Loucy (cell line): Measurements from ENCODE around the gene CARD9.
"Not testable (repeated sequence)": the region's sequence is repeated elsewhere in the genome, so short reads cannot be mapped to it uniquely, and the experiment has no call there.

ENCODE experiments used
- H2AFZ ChIP-seq: fragments of 200-600 bp; sonication (generic); 2 replicates; pipeline ENCODE4 v1.6.0; 2016; ENCODE audit warnings: antibody characterized with exemption, mild to moderate bottlenecking, low read length, moderate library complexity
- H3F3A ChIP-seq: fragments of 200-600 bp; 2 replicates; pipeline ENCODE4 v1.6.0; 2016; ENCODE audit warnings: antibody characterized with exemption, low read depth, mild to moderate bottlenecking
- H3K27me3 ChIP-seq: fragments of 200-600 bp; sonication (generic); 2 replicates; pipeline ENCODE4 v1.6.1; 2014; ENCODE audit warnings: low read length, mild to moderate bottlenecking; ENCODE audit not compliant: insufficient read depth, poor library complexity, severe bottlenecking
- H3K36me3 ChIP-seq: fragments of 200-600 bp; sonication (generic); 2 replicates; pipeline ENCODE4 v1.6.1; 2016; ENCODE audit warnings: low read length; ENCODE audit not compliant: insufficient read depth
- H3K4me1 ChIP-seq: fragments of 200-600 bp; sonication (generic); 2 replicates; pipeline ENCODE4 v1.5.1; 2014; ENCODE audit warnings: low read length, mild to moderate bottlenecking; ENCODE audit not compliant: insufficient read depth, poor library complexity, severe bottlenecking
- H3K4me2 ChIP-seq: fragments of 200-600 bp; sonication (generic); 2 replicates; pipeline ENCODE4 v1.6.0; 2014; ENCODE audit warnings: antibody characterized with exemption, low read length, low read depth, mild to moderate bottlenecking; ENCODE audit not compliant: poor library complexity, severe bottlenecking
- H3K4me3 ChIP-seq: fragments of 200-600 bp; sonication (generic); 2 replicates; pipeline ENCODE4 v1.5.1; 2014; ENCODE audit warnings: low read length, mild to moderate bottlenecking, mixed read lengths; ENCODE audit not compliant: poor library complexity, severe bottlenecking
- H3K79me2 ChIP-seq: fragments of 200-600 bp; sonication (generic); 2 replicates; pipeline ENCODE4 v1.6.1; 2014; ENCODE audit warnings: low read length; ENCODE audit not compliant: insufficient read depth
- H3K9ac ChIP-seq: fragments of 200-600 bp; sonication (generic); 2 replicates; pipeline ENCODE4 v1.6.0; 2014; ENCODE audit warnings: mild to moderate bottlenecking, low read depth, low read length, moderate library complexity; ENCODE audit not compliant: poor library complexity, severe bottlenecking
- H3K9me2 ChIP-seq: fragments of 200-600 bp; sonication (generic); replicated peaks from 2 replicates; pipeline ENCODE4 v1.6.1; 2016; ENCODE audit warnings: low read depth, low read length, mixed read lengths
- H3K9me3 ChIP-seq: fragments of 200-600 bp; sonication (generic); 2 replicates; pipeline ENCODE4 v1.6.1; 2014; ENCODE audit warnings: mild to moderate bottlenecking, antibody characterized with exemption, low read length, low read depth; ENCODE audit not compliant: insufficient read depth
- H4K20me1 ChIP-seq: fragments of 200-600 bp; sonication (generic); 2 replicates; pipeline ENCODE4 v1.6.0; 2014; ENCODE audit warnings: antibody characterized with exemption, low read length, mild to moderate bottlenecking; ENCODE audit not compliant: insufficient read depth, poor library complexity, severe bottlenecking
- EZH2phosphoT487 ChIP-seq: fragments of 200-600 bp; IDR thresholded peaks from 2 replicates; pipeline ENCODE4 v1.6.1; 2018; ENCODE audit warnings: antibody characterized with exemption, mild to moderate bottlenecking, moderate library complexity, borderline replicate concordance
- TF ChIP-seq, protein P1 (sequence below): fragments of 200-600 bp; sonication (generic); conservative IDR thresholded peaks from 2 replicates; pipeline ENCODE4 v1.5.1; 2014; ENCODE audit warnings: mild to moderate bottlenecking, antibody characterized with exemption, low read length

Gene CARD9

DNA sequence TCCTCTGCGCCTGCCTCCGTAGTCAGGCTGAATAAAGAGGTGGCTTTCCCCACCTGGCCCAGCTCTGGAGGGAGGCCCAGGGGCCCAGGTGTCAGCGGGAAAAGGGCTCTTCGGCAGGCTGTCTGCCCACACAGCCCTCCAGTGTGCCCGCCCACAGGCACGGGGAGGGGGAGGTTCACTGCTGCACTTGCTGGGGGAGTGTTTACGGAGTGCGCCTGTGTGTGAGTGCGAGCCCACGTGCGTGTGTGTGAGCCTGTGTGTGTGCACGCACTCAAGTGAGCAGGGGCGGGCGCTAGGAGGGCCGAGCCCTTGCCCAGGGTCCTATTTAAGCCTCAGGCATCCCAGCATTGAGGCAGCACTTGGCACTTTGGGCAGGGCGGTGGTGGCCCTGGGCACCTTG lies 20.8 kb downstream of the CARD9 start:
- H3K36me3 ChIP-seq: no peaks in the 10 kb centered on the region

DNA sequence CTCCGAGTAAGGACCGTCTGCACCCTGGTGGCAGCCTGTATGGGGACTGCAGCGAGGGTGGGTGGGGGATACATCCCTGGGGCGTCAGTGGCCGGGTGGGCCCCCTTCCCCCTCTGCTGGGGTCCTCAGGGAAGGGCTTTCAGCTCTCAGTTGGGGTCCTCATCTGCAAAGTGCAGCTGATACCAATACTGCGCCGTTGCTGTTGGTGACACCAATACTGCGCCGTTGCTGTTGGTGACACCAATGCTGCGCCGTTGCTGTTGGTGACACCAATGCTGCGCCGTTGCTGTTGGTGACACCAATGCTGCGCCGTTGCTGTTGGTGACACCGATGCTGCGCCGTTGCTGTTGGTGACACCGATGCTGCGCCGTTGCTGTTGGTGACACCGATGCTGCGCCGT lies 21.6 kb downstream of the CARD9 start:
- H3K36me3 ChIP-seq, H4K20me1 ChIP-seq, H3K4me3 ChIP-seq, H3K79me2 ChIP-seq, H3K9me3 ChIP-seq, H3K9me2 ChIP-seq, H3F3A ChIP-seq, H2AFZ ChIP-seq, H3K4me1 ChIP-seq, H3K9ac ChIP-seq, H3K27me3 ChIP-seq, H3K4me2 ChIP-seq: not testable (repeated sequence)

More for the DNA sequence above, 20.8 kb downstream of the CARD9 start:
- H3K4me2 ChIP-seq: no peak overlapping the region
- TF ChIP-seq EZH2phosphoT487: no peak
- H3K4me3 ChIP-seq: no peak overlapping the region
- no peaks in the 10 kb centered on the region for H3K4me1 ChIP-seq
- no peaks in the 10 kb centered on the region for H3K9me2 ChIP-seq
- no peaks in the 10 kb centered on the region for H3F3A ChIP-seq
- no peak overlapping the region for H3K9ac ChIP-seq
- H2AFZ ChIP-seq: no peak overlapping the region
- H3K9me3 ChIP-seq: no peaks in the 10 kb centered on the region
- H3K27me3 ChIP-seq: no peaks in the 10 kb centered on the region
- H4K20me1 ChIP-seq: no peaks in the 10 kb centered on the region
- no peaks in the 10 kb centered on the region for H3K79me2 ChIP-seq

GRCh38 chr9:136351252-136351800 lies 22.1 kb downstream of the CARD9 start:
- no peaks in the 10 kb centered on the region for H3K9me3 ChIP-seq
- no peaks in the 10 kb centered on the region for H3K36me3 ChIP-seq
- no peaks in the 10 kb centered on the region for H3K4me1 ChIP-seq
- TF ChIP-seq, protein P1, sequence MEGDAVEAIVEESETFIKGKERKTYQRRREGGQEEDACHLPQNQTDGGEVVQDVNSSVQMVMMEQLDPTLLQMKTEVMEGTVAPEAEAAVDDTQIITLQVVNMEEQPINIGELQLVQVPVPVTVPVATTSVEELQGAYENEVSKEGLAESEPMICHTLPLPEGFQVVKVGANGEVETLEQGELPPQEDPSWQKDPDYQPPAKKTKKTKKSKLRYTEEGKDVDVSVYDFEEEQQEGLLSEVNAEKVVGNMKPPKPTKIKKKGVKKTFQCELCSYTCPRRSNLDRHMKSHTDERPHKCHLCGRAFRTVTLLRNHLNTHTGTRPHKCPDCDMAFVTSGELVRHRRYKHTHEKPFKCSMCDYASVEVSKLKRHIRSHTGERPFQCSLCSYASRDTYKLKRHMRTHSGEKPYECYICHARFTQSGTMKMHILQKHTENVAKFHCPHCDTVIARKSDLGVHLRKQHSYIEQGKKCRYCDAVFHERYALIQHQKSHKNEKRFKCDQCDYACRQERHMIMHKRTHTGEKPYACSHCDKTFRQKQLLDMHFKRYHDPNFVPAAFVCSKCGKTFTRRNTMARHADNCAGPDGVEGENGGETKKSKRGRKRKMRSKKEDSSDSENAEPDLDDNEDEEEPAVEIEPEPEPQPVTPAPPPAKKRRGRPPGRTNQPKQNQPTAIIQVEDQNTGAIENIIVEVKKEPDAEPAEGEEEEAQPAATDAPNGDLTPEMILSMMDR: no peak
- no peak for TF ChIP-seq EZH2phosphoT487
- H3F3A ChIP-seq: no peaks in the 10 kb centered on the region
- H2AFZ ChIP-seq: no peak overlapping the region
- no peak overlapping the region for H3K4me3 ChIP-seq
- no peaks in the 10 kb centered on the region for H3K79me2 ChIP-seq
- no peaks in the 10 kb centered on the region for H3K27me3 ChIP-seq
- H3K9ac ChIP-seq: no peak overlapping the region
- H3K4me2 ChIP-seq: no peak overlapping the region
- H3K9me2 ChIP-seq: no peaks in the 10 kb centered on the region
- H4K20me1 ChIP-seq: no peaks in the 10 kb centered on the region

- no peaks in the 10 kb centered on the region for H3K27me3 ChIP-seq
- no peaks in the 10 kb centered on the region for H3K79me2 ChIP-seq
- H3K9me2 ChIP-seq: no peaks in the 10 kb centered on the region
- H4K20me1 ChIP-seq: no peaks in the 10 kb centered on the region
- no peaks in the 10 kb centered on the region for H3K36me3 ChIP-seq
- H2AFZ ChIP-seq: no peak overlapping the region
- no peak overlapping the region for H3K4me2 ChIP-seq
- no peak for TF ChIP-seq EZH2phosphoT487
- TF ChIP-seq, protein P1: no peak
- no peak overlapping the region for H3K9ac ChIP-seq
- no peaks in the 10 kb centered on the region for H3F3A ChIP-seq
- no peaks in the 10 kb centered on the region for H3K9me3 ChIP-seq
- H3K4me3 ChIP-seq: no peak overlapping the region
- no peaks in the 10 kb centered on the region for H3K4me1 ChIP-seq
Observed at GRCh38 chr9:136349546-136349945, 23.9 kb downstream of the CARD9 start.
